Ovary (tissue), 9 donors: ENCODE results near the gene CNNM4. TPM values are rescaled to one million over a fixed set of nuclear protein-coding genes. Genes with fewer than 3 reads are reported as not detected.

Source experiments
- DNase-seq, 5 donors: peaks; one replicate each; pipeline ENCODE4 v3.0.0-alpha.2; 2019 to 2020
- H3K27ac ChIP-seq, 2 donors: fragments of 200-600 bp; one replicate each; pipeline versions ENCODE4 v1.5.1 to v1.8.0; 2019 to 2022
- H3K27me3 ChIP-seq: fragments of 200-600 bp; one replicate; pipeline ENCODE4 v1.8.0; 2022
- H3K36me3 ChIP-seq: fragments of 200-600 bp; sonication (generic); one replicate; pipeline ENCODE4 v1.5.1; 2019
- H3K4me1 ChIP-seq: one replicate; pipeline ENCODE4 v1.8.1; 2013; ENCODE audit warnings: mild to moderate bottlenecking, moderate library complexity; ENCODE audit not compliant: insufficient read depth
- H3K4me3 ChIP-seq: fragments of 200-600 bp; sonication (generic); one replicate; pipeline ENCODE4 v1.5.1; 2017
- H3K9me3 ChIP-seq, 2 donors: fragments of 200-600 bp in 1 of 2; sonication (generic) in 1 of 2; one replicate each; pipeline versions ENCODE4 v1.5.1 to v1.8.1; 2013 to 2019; ENCODE audit warnings: mild to moderate bottlenecking in 1 of 2, moderate library complexity in 1 of 2
- CTCF ChIP-seq, 3 donors: fragments of 450-650 bp in 2 of 3; fragments of 200-600 bp in 1 of 3; IDR thresholded peaks; one replicate each; pipeline versions ENCODE4 v1.5.1 to v1.8.0; 2016 to 2022; ENCODE audit warnings: antibody characterized with exemption in 3 of 3, mild to moderate bottlenecking in 1 of 3
- EP300 ChIP-seq: sonication (generic); formaldehyde crosslinking; IDR thresholded peaks from one replicate; pipeline ENCODE4 v1.6.1; 2017; ENCODE audit warnings: antibody characterized with exemption
- POLR2A ChIP-seq: fragments of 450-650 bp; IDR thresholded peaks from one replicate; pipeline ENCODE4 v1.6.1; 2017; ENCODE audit warnings: antibody characterized with exemption, mild to moderate bottlenecking, moderate library complexity
- WGBS, 3 donors: extraction: QIAGEN DNeasy Blood & Tissue Kit in 1 of 3; methylation state at CpG; one replicate each; pipeline versions ENCODE4 v1.1.5 to v1.1.7; 2013 to 2017; 5-methylcytosine and 5-hydroxymethylcytosine counted together
- intact Hi-C, 4 donors: fragments of 100-400 bp; cut with DNase I; formaldehyde crosslinking; loops; one replicate each; pipeline versions ENCODE4 v1.11.0 to v1.15.1; 2022 to 2023
- polyA plus RNA-seq, 2 donors: library from polyadenylated mRNA; stranded (reverse); fragments of 200-250 nt in 1 of 2; fragments of 350-450 nt in 1 of 2; fragmentation: Illumina TruSeq in 1 of 2; extraction: RNeasy Lipid Tissue Mini Kit (QIAGEN cat#74804) in 1 of 2; gene quantifications; one replicate each; pipeline ENCODE4 v1.2.3, GENCODE V29; 2013 to 2014
- total RNA-seq, 7 donors: library from RNA; depleted of rRNA in 2 of 7; stranded (reverse); fragments of >200 nt in 2 of 7; fragmentation: NEBNext Ultra II Directional in 3 of 7; extraction: Animal tissue kit (Norgen Biotek cat#: 25700) in 3 of 7; gene quantifications; one replicate each; pipeline versions ENCODE4 v1.1.0 to v1.2.4, GENCODE V29; 2016 to 2023
- donor health status: DM: no; HTN: no; CAD: no; lungs with moderate emphysema.
- donor health status: DM: no; HTN: no; CAD: no.
- donor health status: Bipolar disorder and iron deficiency.
- donor health status: DM: yes; HTN: yes; CAD: no.
- donor health status: DM: no; HTN: no; CAD: no.
- donor health status: DM: yes; HTN: yes; CAD: no.

The CNNM4 gene
- total and polyA plus RNA-seq, 9 donors = 2.7 to 8.3 (median 7.0) TPM

GRCh38 chr2:96819876-96820511 lies 59.3 kb downstream of the CNNM4 start:
- H3K27ac ChIP-seq = no peak overlapping the region
- H3K9me3 ChIP-seq = no peaks in the 10 kb centered on the region
- DNase-seq = no peak
- H3K4me3 ChIP-seq = no peak overlapping the region
- no peaks in the 10 kb centered on the region for H3K36me3 ChIP-seq
- no peaks in the 10 kb centered on the region for H3K27me3 ChIP-seq
- H3K4me1 ChIP-seq = peaks cover 20% of the 10 kb centered on the region
- 87 to 93% (median 88%) methylated on average over 12 of the region's 12 CpGs for WGBS, 3 donors
- TF ChIP-seq EP300 (no peak), POLR2A (no peak), CTCF (IDR thresholded peaks at IDR 0.05) (no peak)
- intact Hi-C loops = no loop called here

GRCh38 chr2:96821113-96821675 lies 60.5 kb downstream of the CNNM4 start:
- no peak for DNase-seq
- no peak for TF ChIP-seq CTCF (IDR thresholded peaks at IDR 0.05)
- no peak for TF ChIP-seq POLR2A
- TF ChIP-seq EP300 = no peak
- intact Hi-C loops = no loop called here
- Histone ChIP-seq H3K27me3 (no peaks in the 10 kb centered on the region), H3K36me3 (no peaks in the 10 kb centered on the region), H3K4me3 (no peak overlapping the region), H3K27ac (no peak overlapping the region), H3K9me3 (no peaks in the 10 kb centered on the region), H3K4me1 (peaks cover 20% of the 10 kb centered on the region)
- WGBS, 3 donors = 77 to 86% (median 78%) methylated on average over 11 of the region's 11 CpGs

- DNase-seq = no peak
- intact Hi-C loops = no loop called here
- 73 to 83% (median 77%) methylated on average over 4 of the region's 4 CpGs for WGBS, 3 donors
- Histone ChIP-seq H3K27me3 (no peaks in the 10 kb centered on the region), H3K27ac (no peak overlapping the region), H3K4me1 (peaks cover 14% of the 10 kb centered on the region), H3K9me3 (no peaks in the 10 kb centered on the region), H3K36me3 (no peaks in the 10 kb centered on the region), H3K4me3 (no peak overlapping the region)
- TF ChIP-seq POLR2A (no peak), CTCF (IDR thresholded peaks at IDR 0.05) (no peak), EP300 (no peak)
Observed at GRCh38 chr2:96822786-96823185, 62.1 kb downstream of the CNNM4 start.

- Histone ChIP-seq H3K36me3 (no peaks in the 10 kb centered on the region), H3K4me1 (peaks cover 10% of the 10 kb centered on the region), H3K27me3 (no peaks in the 10 kb centered on the region), H3K9me3 (no peaks in the 10 kb centered on the region), H3K27ac (peak overlapping the region in 1 of 2 donors; percentile 29), H3K4me3 (no peak overlapping the region)
- WGBS, 3 donors = 62 to 71% (median 68%) methylated on average over 11 of the region's 11 CpGs
- TF ChIP-seq EP300 = no peak
- TF ChIP-seq POLR2A = no peak
- TF ChIP-seq CTCF (IDR thresholded peaks at IDR 0.05) = no peak
- no peak for DNase-seq
- intact Hi-C loops = no loop called here
Observed at GRCh38 chr2:96823198-96823597, 62.5 kb downstream of the CNNM4 start.
